Fibroblast of the aortic adventitia (primary cell): ENCODE measurements around the gene CCDC24. TPM values are rescaled to one million over a fixed set of nuclear protein-coding genes. Genes with fewer than 3 reads are reported as not detected.
A peak's percentile ranks its signal among the peaks of the same experiment; 100 is the strongest.

Source experiments
- DNase-seq: peaks from one replicate; pipeline ENCODE4 v3.0.0-alpha.2; 2010; ENCODE audit warnings: low read depth
- H3K4me3 ChIP-seq: 2 replicates; pipeline ENCODE4 v1.5.1; 2011; ENCODE audit warnings: low read depth, mild to moderate bottlenecking, control low read depth, low read length, moderate library complexity
- total RNA-seq: library from RNA; depleted of rRNA; stranded (reverse); fragments of >200 nt; gene quantifications from 2 replicates; pipeline ENCODE4 v1.2.3, GENCODE V29; 2012; ENCODE audit warnings: low replicate concordance
- TF ChIP-seq, protein P1 (sequence below): IDR thresholded peaks from 2 replicates; pipeline ENCODE4 v1.5.1; 2011; ENCODE audit warnings: mild to moderate bottlenecking, low read length, control low read depth, inconsistent platforms; ENCODE audit not compliant: insufficient read depth

CCDC24 gene
- total RNA-seq, 1 donor: 2.6 TPM

DNA sequence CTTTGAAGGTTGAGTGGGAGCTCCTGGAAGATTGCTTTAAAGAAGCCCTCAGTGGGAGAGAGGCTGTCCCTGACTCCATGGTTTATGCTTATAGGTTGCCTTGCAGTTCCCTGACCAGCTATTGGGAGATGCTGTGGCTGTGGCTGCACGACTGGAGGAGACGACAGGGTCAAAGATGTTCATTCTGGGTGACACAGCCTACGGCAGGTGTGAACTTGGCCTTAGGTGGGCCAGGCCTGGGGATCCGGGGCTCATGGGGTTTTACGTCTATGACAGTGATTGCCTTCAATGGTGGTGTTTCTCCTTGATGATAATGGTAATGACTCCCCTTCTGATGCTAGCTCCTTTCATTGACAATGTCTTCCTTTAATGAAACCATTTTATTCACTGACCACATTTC is 20.9 kb upstream of the CCDC24 start:
- TF ChIP-seq, protein P1, sequence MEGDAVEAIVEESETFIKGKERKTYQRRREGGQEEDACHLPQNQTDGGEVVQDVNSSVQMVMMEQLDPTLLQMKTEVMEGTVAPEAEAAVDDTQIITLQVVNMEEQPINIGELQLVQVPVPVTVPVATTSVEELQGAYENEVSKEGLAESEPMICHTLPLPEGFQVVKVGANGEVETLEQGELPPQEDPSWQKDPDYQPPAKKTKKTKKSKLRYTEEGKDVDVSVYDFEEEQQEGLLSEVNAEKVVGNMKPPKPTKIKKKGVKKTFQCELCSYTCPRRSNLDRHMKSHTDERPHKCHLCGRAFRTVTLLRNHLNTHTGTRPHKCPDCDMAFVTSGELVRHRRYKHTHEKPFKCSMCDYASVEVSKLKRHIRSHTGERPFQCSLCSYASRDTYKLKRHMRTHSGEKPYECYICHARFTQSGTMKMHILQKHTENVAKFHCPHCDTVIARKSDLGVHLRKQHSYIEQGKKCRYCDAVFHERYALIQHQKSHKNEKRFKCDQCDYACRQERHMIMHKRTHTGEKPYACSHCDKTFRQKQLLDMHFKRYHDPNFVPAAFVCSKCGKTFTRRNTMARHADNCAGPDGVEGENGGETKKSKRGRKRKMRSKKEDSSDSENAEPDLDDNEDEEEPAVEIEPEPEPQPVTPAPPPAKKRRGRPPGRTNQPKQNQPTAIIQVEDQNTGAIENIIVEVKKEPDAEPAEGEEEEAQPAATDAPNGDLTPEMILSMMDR: no peak
- peak overlapping the region; percentile 97 for H3K4me3 ChIP-seq
- DNase-seq: no peak

DNA sequence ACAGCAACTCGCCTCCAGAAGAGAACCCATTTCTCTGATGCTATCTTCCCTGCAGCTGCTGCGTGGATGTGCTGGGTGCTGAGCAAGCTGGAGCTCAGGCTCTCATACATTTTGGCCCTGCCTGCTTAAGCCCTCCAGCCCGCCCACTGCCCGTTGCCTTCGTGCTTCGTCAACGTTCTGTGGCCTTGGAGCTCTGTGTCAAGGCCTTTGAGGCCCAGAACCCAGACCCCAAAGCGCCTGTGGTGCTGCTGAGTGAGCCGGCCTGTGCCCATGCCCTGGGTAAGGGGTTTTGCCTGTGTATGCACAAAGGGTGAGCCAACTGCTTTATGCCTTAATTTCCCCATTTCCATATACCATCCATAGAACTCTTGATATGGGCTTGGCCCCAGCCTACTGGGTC is 20.5 kb upstream of the CCDC24 start:
- DNase-seq: no peak
- peak overlapping the region; percentile 97 for H3K4me3 ChIP-seq
- TF ChIP-seq, protein P1: no peak

DNA sequence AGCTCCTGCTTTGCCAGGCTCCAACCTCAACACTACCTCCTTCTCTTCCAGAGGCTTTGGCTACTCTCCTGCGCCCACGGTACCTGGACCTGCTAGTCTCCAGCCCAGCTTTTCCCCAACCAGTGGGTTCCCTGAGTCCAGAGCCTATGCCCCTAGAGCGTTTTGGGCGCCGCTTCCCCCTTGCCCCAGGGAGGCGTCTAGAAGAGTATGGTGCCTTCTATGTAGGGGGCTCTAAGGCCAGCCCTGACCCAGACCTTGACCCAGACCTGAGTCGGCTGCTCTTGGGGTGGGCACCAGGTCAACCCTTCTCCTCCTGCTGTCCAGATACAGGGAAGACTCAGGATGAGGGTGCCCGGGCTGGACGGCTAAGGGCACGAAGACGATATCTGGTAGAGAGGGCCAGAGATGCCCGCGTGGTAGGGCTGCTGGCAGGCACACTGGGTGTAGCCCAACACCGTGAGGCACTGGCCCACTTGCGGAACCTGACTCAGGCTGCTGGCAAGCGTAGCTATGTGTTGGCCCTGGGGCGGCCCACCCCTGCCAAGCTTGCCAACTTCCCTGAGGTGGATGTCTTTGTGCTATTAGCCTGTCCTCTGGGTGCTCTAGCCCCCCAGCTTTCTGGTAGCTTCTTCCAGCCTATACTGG is 19.9 kb upstream of the CCDC24 start:
- TF ChIP-seq, protein P1: no peak
- H3K4me3 ChIP-seq: no peak overlapping the region
- DNase-seq: no peak

DNA sequence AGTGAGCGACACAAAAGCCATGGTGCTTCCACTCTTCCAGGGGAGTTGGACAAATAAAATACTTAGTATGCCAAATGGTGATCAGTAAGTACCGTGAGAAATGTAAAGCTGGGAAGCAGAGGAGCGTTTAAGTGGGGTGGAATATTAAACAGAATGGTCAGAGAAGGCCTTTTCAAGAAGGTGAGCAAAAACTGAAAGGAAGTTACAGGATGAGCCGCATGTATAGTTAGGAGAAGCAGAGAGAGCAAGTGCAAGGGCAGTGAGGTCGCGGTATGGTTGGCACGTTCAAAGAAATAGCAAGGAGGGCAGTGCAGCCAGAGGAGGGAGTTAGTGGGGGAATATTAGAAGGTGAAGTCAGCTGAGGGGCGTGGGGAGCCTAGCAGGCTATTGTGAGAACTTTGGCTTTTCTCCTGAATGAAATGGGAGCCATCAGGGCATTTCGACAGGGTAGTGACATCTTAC is 17.4 kb upstream of the CCDC24 start:
- no peak for DNase-seq
- TF ChIP-seq, protein P1: no peak
- H3K4me3 ChIP-seq: peak overlapping the region; percentile 93

DNA sequence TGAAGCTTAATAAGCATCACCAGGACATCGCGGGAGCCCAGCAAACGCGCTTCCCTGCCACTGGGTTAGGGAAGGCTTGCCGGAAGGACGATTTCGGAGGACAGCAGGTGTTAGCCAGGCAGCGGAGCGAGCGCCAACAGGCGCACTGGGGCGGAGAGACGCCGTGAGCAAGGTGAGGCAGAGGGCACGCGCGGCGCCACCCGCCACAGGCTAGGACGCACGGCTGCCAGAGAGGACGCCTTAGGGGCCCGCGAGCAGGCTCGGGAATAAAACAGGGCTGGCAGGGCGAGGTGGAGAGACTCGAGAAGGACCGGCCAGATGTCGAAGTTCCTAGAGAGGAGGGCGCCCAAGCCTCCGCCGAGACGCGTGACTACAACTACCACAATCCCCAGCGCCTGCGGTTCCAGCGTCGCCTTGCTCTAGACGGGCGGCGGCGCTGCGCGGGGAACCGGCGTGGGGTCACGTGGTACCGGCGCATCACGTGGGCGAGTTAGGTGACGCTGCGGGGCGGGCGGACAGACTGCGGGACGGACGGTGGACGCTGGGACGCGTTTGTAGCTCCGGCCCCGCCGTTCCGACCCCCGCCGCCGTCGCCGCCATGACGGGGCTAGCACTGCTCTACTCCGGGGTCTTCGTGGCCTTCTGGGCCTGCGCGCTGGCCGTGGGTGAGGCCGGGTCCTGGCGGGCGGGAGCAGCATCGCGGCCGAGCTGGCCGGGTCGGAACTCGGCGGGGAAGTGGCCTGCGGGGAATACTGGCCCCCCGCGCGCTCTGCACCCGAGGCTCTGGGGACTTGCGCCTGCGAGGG is 16.8 kb upstream of the CCDC24 start, which contains the start of gene ATP6V0B:
Gene ATP6V0B (plus strand): TSS at position 518 of the 806 bp plus-strand sequence. CDS start 81 bp downstream, at position 599.
- DNase-seq: peak; percentile 89
- TF ChIP-seq, protein P1: no peak

DNA sequence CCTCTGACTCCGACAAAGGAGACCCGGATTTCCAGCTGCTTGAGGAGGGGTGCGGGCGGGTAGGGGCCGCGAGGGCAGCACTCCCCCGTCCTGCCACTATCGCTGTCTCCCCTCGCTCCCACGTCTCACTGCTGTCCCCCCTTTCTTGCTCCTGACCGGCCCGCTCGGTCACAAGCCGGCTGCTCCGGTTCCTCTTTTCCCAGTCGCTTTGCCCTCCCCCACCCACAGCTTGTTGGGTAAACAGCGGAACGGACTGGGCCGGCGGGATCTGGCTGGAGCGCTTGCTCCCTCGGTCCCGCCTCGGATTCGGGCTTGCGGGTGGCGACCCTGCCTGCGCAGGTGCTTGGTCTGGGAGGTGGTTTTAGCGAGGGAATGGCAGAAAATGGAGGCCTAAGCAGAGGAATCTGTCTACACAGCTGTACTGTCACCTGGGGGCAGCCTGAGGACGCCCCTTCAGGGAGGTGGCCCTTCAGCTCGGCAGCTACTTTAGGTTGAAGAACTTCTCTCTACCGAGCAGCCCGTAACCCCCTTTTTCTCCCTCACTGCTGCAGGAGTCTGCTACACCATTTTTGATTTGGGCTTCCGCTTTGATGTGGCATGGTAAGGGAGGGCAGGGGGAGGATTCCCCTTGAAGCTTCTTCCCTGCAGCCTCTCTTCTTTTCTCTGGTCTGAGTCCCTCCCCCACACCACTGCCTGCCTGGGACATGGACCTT is 16.0 kb upstream of the CCDC24 start:
- H3K4me3 ChIP-seq: peak overlapping the region; percentile 93
- no peak for DNase-seq
- TF ChIP-seq, protein P1: no peak

More for the DNA sequence above, 16.8 kb upstream of the CCDC24 start, which contains the start of gene ATP6V0B:
- H3K4me3 ChIP-seq: peak within 1 kb of the TSS; percentile 93
